Ovary (tissue), 1 donor: Measurements from ENCODE around the gene SLC16A11.

Source experiments
- EP300 ChIP-seq: sonication (generic); formaldehyde crosslinking; IDR thresholded peaks from one replicate; pipeline ENCODE4 v1.6.1; 2017; ENCODE audit warnings: antibody characterized with exemption
- POLR2A ChIP-seq: fragments of 450-650 bp; IDR thresholded peaks from one replicate; pipeline ENCODE4 v1.6.1; 2017; ENCODE audit warnings: antibody characterized with exemption, mild to moderate bottlenecking, moderate library complexity

- no peak for TF ChIP-seq POLR2A
- TF ChIP-seq EP300: no peak
Measured at GRCh38 chr17:7003745-7004144, 40.1 kb downstream of the SLC16A11 start.
